ENCODE measurements around the gene ACOT8.
A peak's percentile ranks its signal among the peaks of the same experiment; 100 is the strongest.
"Not testable (repeated sequence)": the region's sequence is repeated elsewhere in the genome, so short reads cannot be mapped to it uniquely, and the experiment has no call there.

Gene ACOT8

DNA sequence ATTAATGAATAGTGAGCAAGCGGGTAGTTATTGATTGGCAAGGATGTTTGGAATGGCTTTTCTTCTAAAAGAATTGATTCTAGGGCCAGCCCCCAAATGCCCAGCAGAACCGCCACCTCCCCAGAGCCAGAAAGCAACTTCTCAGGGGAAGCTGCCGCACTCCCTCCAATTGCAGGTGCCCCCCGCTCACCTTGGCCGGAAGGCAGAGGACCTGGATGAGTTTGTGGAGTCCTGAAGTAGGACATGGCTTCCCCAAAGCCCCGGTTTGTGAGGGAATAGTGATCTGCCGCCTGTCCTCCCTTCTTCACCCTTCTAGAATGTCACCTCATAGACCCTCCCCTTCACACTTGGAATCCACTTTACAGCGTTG, 30.1 kb upstream of the ACOT8 start, which contains the start of gene SPATA25:
Gene SPATA25, minus strand, starts transcription at position 277 of the 370 bp plus-strand sequence. Its CDS starts 32 bp downstream, at position 245.
- DNase-seq (ENCODE audit: low read depth in 2 of 2) = no peak

DNA sequence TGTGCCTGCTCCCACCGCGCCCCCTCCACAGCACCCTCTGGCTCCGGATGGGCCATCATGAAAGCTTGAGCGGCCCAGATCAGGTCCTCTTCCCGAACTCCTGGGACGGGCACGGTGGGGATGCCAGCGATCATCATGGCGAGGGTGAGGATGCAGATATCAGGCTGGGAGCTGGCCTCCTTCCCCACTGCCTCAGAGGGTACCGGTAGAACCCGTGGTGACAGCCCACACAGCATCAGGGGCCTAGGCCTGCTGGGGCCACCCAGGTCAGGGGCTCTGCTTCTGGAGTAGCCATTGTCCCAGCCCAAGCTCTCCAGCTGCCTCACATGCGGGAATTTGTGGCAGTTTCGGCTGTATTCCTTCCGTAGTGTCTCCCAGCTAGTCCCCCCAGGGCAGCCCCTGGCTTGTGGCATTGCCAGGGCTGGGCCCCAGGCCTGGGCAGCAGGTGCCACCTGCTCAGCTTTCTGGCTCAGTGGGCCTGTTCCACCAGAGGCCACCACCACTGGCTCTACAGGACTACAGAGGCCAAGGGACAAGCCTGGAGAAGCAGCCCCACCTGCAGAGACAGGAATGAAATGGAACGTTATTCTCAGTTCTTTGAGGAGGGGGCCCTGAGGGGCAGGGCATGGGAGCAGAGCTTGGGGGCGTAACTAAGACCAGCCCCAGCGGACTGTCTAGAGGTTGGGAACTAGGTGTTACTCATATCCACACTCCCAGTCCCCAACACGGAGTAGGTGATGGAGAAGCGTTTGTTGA, 29.6 kb upstream of the ACOT8 start:
- no peak for DNase-seq (ENCODE audit: low read depth in 2 of 2)

DNA sequence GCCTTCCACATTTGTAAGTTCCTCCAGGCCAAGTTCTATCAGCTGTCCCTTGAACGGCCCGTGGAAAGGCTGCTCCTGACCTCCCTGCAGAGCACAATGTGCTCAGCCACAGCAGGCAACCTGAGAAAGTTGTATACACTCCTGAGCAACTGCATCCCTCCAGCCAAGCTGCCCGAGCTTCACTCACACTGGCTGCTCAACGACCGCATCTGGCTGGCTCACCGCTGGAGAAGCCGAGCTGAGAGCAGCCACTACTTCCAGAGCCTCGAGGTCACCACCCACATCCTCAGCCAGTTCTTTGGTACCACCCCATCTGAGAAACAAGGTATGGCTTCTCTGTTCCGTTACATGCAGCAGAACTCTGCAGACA, 25.9 kb upstream of the ACOT8 start:
- DNase-seq (ENCODE audit: low read depth in 2 of 2) = no peak

DNA sequence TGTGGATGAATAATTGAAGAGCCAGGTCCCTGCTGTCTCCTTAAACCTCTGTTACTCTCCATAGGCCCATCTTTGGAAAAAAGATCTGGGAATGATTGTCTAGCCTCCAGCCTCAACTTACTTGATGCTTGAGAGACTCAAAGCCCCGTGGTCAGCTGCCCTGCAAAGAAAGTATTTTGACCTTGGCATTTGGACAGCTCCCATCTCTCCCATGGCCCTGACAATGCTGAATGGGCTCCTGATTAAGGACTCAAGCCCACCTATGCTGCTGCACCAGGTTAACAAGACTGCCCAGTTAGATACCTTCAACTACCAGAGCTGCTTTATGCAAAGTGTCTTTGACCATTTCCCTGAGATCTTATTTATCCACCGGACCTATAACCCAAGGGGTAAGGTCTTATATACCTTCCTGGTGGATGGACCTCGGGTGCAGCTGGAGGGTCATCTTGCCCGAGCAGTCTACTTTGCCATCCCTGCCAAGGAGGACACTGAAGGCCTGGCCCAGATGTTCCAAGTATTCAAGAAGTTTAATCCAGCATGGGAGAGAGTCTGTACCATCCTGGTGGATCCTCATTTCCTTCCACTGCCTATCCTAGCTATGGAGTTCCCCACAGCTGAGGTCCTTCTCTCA, 25.4 kb upstream of the ACOT8 start:
- DNase-seq (ENCODE audit: low read depth in 2 of 2) = no peak

DNA sequence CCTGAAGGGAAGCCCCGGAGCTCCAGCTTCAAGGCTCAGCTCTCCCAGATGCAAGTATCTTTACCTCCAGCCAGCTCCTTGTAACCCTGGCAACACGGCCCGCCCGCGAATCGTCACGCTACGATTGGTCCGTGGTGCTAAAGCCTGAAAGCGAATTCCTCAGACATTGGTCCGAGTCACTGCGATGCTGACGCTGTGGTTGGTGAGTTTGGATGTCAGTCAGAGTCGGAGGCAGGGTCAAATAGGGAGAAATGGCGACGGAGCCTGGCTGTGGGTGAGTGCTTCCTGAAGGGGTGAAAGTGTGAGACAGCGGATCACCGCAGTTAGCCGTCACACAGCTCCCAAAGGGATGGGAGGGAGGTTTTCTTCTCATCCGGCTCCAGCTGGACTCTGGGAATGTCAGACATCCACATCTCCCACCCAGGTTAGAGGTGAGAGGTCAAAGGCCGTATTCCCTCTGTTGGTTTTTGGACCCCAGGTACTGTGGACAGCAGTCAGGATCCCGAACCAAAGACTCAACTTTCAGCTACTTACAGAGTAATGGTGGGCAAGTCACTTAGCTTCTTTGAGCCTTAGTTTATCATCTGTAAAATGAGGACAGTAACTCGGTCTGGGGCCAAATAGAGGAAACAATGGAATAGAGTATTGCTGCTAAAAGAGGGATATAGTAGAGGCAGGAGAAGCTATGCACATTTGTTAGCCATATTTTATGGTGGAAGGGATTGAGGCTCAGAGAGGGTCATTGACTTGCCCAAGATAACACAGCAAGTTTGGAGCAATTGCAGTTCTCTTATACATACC, 24.0 kb upstream of the ACOT8 start, which contains the start of gene ZSWIM1:
Gene ZSWIM1, plus strand, starts transcription at position 240 of the 801 bp plus-strand sequence. CDS start 1,366 bp downstream, outside the sequence.
- peak; percentile 88 to 99 for DNase-seq (ENCODE audit: low read depth in 2 of 2)

DNA sequence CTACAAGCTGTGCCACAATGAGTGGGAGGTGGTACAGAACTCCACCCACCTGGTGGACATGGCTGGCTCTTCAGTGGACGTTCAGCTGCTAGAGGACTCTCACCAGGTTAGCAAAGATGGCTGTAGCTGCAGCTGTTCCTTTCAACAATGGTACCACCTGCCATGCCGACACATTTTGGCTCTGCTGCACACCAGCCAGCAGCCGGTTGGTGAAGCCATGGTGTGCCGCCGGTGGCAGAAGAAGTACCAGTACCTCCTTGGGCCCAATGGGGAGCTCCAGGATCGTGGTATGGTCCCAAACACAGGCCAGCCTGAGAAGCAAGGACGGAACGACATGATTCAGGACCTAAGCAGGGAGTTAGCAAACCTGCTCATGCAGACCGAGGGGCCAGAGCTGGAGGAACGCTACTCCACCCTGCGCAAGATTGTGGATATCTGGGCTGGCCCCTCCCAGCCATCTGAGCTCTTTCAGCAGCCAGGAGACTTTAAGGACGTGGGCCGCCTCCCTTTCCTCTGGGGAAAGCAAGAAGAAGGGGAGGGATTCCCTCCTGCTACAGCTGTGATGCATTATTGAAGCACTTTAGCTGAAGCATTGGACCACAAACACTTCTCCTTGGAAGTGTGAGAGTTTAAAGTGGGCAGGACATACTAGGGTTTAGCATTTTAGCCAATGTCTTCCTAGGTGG, 21.0 kb upstream of the ACOT8 start:
- DNase-seq (ENCODE audit: low read depth in 2 of 2) = no peak

DNA sequence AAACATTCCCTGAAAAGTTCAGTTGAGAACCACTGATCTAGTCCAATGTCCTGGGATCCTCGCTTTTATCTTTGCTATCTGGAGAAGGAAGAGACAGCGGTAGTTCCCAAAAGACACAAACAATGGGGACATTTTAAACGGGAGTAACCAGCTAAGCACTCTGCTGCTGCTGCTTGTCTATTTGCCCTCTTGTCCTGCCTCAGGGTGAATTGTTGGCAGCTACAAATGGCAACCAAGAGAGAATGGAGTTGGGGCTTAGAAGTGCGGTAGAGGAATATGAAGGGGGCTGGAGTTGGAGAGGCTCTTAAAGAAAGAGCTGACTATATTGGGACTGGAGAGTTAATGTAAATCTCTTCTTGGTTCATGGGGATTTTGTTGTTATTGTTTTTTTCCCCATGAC, 17.4 kb upstream of the ACOT8 start:
- DNase-seq (ENCODE audit: low read depth in 2 of 2) = no peak

DNA sequence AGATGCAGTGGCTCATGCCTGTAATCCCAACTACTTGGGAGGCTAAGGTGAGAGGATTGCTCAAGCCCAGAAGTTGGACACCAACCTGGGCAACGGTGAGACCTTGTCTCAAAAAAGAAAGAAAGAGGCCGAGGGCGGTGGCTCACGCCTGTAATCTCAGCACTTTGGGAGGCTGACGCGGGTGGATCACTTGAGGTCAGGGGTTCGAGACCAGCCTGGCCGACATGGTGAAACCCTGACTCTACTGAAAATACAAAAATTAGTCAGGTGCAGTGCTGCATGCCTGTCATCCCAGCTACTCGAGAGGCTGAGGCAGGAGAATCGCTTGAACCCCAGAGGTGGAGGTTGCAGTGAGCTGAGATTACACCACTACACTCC, 16.9 kb upstream of the ACOT8 start:
- not testable (repeated sequence) for DNase-seq (ENCODE audit: low read depth in 2 of 2)

DNA sequence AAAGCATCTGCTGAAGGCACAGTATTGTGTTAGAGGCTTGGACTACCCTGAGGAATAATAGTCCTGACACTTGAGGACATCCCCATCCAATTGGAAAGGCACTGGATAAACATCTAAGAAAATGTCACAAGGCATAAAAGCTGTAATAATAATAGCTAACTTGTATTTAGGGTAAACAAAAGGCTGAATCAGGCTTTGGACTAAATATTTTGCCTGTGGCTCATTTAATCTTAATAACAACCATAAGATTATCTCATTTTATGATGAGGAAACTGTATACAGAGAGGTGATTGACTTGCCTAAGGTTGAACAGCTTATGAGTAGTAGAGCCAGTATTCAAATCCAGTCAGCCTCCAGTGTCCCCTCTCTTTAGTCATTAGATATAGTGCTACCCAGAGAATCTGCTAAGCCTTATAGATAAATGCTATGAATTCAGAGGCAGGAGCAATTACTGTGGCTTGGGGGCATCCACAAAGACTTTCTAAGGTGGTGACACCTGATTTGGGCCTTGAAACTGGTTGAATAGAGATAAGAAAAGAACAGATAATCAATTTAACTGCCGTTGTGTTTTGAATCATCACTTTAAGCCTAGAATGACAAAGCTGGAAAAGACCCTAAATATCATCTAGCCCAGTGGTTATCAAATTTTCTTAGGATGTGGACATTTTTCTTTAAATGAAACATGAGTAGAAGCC, 16.4 kb upstream of the ACOT8 start:
- no peak for DNase-seq (ENCODE audit: low read depth in 2 of 2)

DNA sequence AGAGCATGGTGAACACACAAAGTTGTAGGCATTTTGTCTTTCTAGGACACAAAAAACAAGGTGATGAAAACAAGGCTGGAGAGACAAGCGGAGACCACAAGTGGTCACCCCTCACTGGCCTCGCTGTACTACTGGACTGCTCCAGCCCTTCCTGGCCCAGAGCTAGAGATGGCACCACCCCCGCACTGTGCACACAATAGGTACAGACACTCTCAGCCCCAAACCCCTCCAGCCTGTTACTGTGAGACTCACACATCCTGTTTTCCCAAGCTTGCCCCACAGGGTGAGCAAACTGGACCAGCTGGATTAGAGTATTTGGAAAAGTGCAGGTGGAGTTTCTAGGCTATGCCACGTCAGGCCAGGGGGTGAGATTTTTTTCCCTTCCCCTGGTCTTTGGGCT, 15.4 kb upstream of the ACOT8 start:
- no peak for DNase-seq (ENCODE audit: low read depth in 2 of 2)

DNA sequence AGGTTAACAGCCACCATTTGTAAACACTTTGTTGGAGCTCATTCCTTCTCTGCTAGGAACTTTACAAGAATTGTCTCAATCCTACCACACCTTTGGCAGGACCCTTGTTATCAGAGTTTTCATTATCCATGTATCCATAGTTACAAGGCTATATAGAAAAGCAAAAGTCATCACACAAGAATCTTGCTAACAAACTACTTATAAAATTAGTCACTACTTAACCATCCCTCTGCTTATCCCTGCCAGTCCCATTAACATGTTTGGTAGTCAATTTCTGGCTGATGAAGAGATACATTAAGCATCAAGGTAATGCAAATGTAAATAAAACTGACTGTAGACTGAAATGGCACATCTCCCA, 10.6 kb upstream of the ACOT8 start:
- no peak for DNase-seq (ENCODE audit: low read depth in 2 of 2)

DNA sequence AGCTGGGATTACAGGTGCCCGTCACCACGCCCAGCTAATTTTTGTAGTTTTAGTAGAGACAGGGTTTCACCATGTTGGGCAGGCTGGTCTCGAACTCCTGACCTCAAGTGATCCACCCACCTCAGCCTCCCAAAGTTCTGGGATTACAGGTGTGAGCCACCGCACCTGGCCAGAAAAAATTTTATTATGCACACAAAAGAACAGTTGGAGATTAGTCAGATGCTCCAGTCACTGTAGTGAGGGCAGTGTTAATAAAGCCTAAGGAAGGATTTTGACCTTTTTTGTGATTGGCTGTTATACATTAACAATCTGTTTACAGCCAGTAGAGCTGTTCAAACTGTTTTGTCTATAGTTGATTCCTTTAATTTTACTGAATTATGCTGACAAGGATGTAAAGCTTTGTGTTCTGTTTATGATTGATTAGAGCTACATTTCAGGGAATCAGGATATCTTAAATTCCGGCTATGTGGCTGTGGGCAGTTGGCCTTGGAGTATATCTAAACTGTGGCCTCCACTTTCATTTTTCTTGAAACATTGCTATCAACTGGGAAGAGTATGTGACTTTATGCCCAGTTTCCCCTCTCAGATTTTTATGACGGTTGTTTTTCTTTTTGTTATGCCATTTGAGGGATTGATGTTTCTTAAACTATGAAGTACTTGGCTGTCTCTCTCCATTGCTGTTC, 10.1 kb upstream of the ACOT8 start:
- no peak for DNase-seq (ENCODE audit: low read depth in 2 of 2)

DNA sequence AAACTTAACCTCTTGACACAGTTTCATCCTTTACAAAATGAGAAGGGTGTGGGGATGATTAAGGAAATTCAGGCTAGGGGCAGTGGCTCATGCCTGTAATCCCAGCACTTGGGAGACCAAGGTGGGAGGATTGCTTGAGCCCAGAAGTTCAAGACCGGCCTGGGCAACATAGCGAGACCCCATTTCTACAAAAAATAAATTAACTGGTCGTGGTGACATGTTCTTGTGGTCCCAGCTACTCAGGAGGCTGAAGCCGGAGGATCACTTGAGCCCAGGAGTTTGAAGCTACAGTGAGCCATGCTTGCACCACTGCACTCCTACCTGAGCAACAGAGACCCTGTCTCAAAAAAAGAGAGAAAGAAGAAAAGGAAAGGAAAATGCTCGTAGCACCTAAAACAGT, 9.3 kb upstream of the ACOT8 start:
- DNase-seq (ENCODE audit: low read depth in 2 of 2) = no peak

DNA sequence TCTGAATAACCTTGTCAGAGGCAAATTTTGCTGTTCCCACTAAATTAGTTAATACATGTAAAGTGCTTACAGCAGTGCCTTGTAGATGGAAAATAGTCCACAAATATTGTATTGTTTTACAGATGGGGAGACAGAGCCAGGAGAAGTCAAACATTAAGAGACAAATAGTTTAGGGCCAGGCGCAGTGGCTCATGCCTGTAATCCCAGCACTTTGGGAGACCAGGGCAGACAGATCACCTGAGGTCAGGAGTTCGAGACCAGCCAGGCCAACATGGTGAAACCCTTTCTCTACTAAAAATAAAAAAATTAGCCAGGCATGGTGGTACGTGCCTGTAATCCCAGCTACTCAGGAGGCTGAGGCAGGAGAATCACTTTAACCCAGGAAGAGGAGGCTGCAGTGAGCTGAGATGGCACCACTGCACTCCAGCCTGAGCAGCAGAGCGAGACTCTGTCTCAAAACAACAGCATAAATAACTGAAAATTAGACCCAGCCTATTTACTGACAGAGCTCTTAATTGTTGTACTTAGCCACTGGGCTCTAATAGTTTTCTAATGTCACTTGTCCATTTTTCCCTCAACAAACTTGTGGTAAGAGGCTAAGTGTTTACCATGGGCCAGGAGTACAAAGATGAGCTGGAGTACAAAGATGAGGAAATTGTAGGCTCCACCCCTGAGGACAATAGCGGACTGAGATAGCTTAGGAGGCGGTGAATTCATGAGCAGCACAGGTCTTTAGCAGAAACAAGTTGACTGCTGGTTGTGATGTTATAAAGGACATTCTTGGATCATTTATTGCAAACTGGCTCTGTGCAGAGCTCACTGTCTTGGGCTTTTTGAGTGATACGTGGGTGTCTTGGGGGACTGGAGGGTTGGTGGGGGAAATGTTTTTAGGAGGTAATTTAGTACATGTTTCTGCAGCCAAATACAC, 6.6 kb upstream of the ACOT8 start:
- no peak for DNase-seq (ENCODE audit: low read depth in 2 of 2)

DNA sequence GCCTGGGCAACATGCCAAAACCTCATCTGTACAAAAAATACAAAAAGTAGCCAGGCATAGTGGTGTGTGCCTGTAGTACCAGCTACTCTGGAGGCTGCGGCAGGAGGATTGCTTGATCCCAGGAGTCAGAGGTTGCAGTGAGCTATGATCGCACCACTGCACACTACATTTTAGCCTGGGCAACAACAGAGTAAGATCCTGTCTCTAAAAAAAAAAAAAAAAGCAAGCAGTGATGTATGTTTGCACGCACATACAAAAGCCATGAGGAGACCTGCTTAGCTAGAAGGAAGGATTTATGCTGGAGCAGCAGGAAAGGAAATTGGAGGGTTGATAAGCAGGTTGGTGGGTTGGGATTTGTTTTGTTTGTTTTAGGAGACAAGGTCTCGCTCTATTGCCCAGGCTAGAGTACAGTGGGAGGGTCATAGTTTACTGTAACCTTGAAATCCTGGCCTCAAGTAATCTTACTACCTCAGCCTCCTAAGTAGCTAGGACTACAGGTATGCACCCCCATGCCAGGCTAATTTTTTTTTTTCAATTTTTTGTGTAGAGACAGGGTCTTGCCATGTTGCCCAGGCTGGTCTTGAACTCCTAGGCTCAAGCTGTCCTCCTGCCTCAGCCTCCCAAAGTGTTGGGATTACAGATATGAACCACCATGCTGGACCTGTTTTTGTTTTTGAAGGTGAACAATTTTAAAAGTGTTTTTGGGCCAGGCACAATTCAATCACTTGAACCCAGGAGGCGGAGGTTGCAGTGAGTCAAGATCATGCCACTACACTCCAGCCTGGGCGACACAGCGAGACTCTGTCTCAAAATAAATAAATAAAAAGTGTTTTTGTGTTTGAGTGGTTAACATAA, 4.3 kb upstream of the ACOT8 start:
- no peak for DNase-seq (ENCODE audit: low read depth in 2 of 2)

DNA sequence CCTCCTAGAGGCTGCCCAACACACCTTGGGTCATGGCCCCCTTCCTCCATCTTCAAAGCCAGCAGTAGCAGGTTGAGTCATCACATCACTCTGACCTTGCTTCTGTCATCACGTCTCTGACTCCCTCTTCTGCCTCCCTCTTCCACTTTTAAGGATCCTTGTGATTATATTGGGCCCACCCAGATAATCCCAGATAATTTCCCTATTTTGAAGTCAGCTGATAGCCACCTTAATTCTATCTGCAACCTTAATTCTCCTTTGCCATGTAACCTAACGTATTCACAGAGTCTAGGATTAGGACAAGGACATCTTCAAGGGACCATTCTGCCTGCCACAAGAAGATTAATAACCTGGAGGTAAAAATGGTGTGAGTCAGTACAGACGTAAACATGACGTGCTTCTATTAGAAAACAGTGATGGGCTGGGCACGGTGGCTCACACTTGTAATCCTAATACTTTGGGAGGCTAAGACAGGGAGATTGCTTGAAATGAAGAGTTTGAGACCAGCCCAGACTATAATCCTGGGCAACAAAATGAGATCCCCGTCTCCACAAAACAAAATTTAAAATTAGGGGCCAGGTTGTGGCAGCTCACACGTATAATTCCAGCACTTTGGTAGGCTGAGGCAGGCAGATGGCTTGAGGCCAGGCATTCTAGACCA, 3.5 kb upstream of the ACOT8 start:
- DNase-seq (ENCODE audit: low read depth in 2 of 2) = no peak

DNA sequence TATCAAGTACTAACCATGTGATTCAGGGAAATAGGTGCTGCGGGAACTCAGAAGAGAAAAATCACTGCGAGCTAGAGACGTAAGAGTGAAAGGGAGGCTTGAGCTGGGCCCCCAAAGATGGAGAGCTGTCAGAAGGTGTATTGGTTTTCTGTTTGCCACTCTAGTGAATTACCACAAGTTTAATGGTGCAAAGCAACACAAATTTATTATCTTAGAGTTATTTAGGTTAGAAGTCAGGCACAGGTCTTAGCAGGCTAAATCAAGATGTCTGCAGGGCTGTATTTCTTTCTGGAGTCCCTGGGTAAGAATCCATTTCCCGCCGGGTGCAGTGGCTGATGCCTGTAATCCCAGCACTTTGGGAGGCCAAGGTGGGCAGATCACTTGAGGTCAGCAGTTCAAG, 2.7 kb upstream of the ACOT8 start:
- DNase-seq (ENCODE audit: low read depth in 2 of 2) = no peak

DNA sequence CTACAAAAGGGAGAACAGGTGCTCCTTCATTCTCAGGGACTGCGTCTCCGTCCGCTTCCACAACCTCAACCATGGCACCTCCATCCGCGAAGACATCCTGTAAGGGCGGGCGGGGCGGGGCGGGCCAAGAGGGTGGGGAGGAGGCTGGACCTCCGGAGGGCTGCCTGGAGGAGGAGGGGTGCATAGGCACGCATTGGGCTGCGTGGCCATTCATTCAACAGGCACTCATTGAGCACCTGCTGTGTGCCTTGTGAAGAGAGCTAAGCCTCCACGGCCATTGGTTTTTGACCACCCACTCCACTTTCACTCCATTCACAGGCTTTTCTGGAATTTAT, 657 bp upstream of the ACOT8 start:
- DNase-seq (ENCODE audit: low read depth in 2 of 2) = peak in 1 of 2 donors; percentile 46

DNA sequence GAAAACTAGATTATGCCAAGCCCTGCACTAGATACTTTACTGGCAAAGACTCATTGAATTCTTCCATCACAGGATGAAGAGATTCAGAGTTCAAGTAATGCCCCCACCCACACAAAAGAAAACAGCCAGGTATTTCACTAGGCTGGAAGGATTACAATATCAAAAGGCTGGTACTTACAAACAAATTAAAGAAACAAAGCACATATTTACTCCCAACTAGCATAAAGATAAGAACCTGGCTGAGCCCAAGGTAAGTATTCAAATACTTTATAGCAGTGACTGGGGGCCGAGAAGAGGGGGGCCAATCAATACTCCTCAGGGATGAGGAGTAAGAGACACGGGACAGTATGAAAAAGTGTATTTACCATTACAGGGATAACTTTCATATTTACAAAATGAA, 3.7 kb downstream of the ACOT8 start:
- DNase-seq (ENCODE audit: low read depth in 2 of 2) = no peak
